HG03457 (cell line): ENCODE results near the gene UNC5CL.

Experiments
- ATAC-seq: cut with Tn5 transposase; IDR thresholded peaks from one replicate; pipeline ENCODE4 v1.9.1; 2021; ENCODE audit warnings: moderate number of reproducible peaks; ENCODE audit not compliant: unreplicated experiment

Gene UNC5CL

GRCh38 chr6:41039060-41039998 is at the start of gene UNC5CL:
Gene UNC5CL (minus strand): TSS chr6:41039221. CDS start chr6:41035074, 4,147 bp downstream.
- ATAC-seq = no peak

- ATAC-seq = no peak
These were observed 49.4 kb upstream of the UNC5CL start for GRCh38 chr6:41088451-41088850.

GRCh38 chr6:41085182-41085581 is 46.2 kb upstream of the UNC5CL start:
- no peak for ATAC-seq

DNA sequence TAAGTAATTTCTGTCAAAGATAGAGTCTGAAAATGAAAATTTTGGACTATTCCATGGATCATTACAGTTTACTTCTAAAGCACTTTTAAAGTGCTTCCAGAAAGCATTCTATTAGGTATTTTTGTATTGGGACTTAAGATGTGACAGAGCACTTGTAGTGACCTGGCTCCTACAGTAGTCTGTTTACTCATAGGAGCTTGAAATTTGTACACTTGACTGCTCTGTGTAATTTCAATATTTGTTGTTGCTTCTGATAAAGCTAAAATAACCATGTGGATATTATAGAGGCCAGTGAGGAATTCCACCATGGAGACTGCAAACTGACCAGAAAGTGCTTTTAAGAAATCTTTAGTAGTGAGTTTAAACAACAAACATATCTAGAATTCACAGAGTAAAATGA is 44.1 kb upstream of the UNC5CL start:
- ATAC-seq = no peak

DNA sequence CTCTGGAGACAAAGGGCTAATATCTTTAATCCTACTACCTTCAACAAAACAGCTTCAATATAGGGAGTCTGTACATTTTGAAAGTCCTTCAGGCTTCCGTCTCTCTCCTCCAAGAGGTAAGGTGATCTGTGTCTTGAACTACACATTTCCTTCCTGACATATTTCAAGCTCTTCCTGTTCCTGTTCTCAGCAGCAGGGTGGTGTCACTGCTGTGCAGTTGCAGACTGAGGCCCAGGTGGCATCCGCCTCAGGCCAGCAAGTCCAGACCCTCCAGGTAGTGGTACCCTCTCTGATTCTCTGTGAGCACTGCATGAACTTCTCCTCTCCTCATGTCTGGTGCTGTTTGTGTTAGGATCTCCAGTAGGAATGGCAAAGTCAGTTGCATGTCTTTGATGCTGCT is 41.6 kb upstream of the UNC5CL start:
- no peak for ATAC-seq

GRCh38 chr6:41079080-41079479 is 40.1 kb upstream of the UNC5CL start:
- ATAC-seq = no peak

DNA sequence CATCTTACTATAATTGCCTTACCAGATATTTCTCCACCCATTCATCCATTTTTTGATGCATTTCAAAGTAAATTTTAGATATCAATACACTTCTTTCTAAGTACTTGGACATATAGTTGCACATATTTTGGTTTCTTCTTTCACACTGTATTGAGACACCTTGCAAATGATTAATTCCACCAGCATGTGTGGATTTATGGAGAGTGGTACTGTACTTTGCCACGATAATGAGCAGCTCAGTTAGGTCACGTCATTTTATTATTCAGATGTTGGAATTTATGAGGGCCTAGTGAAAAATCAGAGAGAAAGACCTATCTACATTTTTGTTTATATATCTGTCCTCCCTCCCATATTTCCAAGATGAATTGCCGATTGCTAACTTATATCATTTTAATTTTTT is 39.1 kb upstream of the UNC5CL start:
- no peak for ATAC-seq

- ATAC-seq = no peak
These were observed 38.5 kb upstream of the UNC5CL start for GRCh38 chr6:41077536-41077935.

GRCh38 chr6:41075651-41076626 is 36.9 kb upstream of the UNC5CL start:
- no peak for ATAC-seq

DNA sequence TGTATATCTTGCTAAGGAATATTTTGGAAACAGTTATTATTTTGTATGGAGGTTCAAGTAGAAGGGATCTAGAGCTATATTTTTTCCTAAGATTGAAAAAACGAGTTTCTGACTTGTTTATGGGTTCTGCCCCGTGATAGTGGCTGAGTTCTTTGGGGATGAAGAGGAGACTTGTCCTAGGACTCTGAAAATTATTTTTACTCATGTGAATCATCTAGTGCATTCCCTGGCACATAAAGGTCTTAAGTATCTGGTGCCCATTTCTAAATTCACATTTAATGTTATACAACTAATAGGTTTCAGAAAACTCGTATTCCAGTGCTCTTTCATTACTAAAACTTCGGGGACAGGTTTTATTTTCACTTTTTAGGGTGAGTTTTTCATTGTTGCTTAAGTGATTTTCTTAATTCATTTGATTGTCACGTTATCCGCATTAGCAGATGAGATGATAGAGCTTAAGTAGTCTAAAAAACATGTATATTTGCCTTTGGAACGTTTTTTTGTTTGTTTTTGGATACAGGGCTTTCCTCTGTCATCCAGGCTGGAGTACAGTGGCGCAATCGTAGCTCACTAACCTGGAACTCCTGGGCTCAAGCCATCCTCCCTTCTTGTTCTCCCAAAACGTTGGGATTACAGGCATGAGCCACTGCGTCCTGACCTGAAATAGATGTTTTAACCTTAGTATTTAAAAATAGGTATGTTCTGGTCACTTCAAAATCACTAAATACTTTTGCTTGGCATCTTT is 35.8 kb upstream of the UNC5CL start:
- ATAC-seq = no peak

GRCh38 chr6:41073968-41074691 is 35.1 kb upstream of the UNC5CL start:
- ATAC-seq = no peak

DNA sequence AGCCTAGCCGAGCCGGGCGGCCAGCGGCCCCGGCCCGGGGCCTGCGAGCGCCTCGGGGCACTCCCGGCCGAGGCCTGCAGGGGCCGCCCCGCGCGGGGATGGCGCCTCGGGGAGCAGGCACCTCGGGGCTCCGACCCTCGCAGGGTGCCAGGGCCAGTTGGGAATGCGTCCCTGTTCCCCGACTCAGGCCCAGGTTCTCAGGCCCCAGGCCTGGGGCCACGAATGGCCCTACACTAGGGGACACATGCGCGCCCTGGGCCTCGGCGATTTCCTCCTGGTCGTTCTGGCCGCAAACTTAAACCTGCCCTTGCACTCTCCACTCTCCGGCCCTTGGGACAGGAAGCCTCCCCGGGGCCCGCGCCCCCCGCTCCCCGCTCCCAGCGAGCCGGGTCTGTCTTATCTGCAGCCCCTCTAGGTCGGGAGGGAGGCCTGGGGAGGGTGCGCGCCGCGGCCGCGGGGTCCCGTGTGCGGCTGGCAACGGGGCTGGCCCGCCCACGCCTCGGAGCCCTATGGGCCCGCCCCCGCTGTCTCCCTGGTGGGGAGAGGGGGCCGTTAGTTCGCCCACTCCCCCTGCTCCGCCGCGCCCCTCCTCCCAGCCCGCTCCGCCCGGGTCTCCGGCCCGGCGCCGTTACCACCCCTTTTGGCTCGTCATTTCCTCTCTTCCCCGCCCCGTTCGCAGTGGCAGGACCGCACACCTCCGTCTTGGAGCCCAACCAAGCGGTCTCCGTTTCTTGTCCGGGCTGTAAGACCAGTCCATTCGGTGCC is 34.4 kb upstream of the UNC5CL start:
- ATAC-seq = peak; percentile 27

- peak; percentile 41 for ATAC-seq
These were observed 33.8 kb upstream of the UNC5CL start, which contains the start of gene NFYA for GRCh38 chr6:41072836-41073202. Gene NFYA (plus strand): TSS chr6:41072974. CDS start chr6:41079090, 6,116 bp downstream.

DNA sequence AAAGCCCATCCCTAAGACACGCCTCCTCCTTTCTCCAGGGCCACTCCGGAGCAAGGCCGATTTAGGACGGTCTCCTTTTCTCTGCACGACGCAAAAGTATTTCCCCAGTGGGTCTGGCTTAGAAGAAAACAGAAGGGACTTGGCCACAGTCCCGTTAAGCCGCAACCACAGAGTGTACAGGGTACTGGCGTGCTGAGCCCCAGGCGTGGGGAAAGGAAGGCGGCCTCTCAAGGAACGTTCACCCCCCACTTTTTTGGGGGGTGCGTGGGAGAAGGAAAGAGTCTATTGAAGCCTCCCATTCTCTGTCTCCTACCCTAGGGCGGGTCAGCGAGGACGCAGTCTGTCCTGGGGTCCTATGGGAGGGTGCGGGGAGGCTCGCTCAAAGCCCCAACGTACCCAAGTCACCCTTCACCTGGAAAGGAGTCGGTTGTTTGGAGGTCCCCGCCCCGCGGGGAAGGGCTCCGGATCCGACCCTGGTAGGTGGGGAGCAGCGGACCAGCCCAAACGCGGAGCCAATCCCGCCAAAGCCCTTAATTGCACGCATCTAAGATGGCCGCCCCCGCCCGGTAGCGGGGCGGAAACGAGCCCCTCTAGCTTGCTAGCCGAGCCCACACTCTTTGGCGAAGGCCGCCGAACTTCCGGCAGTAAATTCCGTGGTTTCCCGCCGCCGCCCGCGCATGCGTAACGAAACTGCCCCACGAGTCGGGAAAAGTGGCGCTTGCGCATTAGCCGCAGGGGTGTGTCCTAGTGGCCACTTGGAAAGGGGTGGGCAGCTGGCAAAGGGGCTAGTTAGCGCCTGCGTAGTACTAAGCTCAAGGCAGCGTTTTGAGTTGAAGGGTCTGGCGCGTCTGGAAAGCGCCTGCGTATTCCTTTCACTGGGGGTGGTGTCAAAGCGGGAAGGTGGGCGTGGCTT is 33.2 kb upstream of the UNC5CL start, which contains the start of gene OARD1:
TSS of gene OARD1 (minus strand) at position 434 of the 913 bp plus-strand sequence. CDS start 722 bp downstream, outside the sequence.
- peak; percentile 58 for ATAC-seq

DNA sequence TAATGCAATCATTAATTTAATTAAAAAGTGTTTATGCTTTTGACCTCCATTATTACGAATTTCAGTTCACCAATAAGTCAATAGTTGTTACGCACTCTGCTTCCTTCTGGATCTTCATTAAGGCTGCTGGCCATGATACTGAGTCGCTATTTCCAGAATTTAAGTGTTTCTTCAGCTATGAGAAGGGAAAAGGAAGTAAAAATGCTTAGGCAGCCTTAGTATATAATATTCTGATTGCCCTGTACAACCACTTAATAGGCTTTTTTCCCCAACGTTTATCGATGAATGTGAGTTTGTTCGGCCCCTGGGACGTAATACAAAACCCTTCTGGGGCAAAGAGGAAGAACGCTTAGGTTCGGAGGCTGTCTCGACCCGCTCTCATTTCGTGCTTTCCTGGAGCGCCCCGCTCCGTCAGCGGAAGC is 32.5 kb upstream of the UNC5CL start:
- peak; percentile 27 for ATAC-seq

- ATAC-seq = no peak
These were observed 27.9 kb upstream of the UNC5CL start for GRCh38 chr6:41066867-41067304.

- no peak for ATAC-seq
These were observed 26.6 kb upstream of the UNC5CL start for GRCh38 chr6:41065550-41066026.

DNA sequence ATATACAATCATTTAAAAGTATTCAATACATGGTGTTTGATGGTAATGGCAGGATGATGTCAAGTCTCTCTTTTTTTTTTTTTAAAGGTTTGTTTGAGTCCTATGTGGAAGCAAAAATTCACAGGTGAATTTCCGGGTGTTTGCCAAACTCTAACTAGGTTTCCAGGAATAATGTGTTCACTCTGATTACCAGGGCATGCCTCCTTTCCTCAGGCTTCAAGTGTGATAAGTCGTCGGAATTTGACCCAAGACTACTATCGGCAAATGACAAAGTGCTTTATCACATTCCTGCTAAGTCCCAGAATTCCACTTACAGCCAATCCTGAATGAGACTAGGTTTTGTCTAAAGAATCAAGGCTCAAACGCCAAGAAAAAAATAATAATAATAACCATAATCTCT is 25.8 kb upstream of the UNC5CL start:
- no peak for ATAC-seq
